Stimulated activated CD4-positive, alpha-beta T cell treated with anti-CD3 and anti-CD28 coated beads, TNF-alpha, amount 100 ng/mL, for 48 hours (primary cell): Measurements from ENCODE around the gene SPATA17.

Experiments used
- DNase-seq, 3 donors: peaks; one replicate each; pipeline ENCODE4 v3.0.0-alpha.2; 2020; ENCODE audit warnings: low read depth in 3 of 3

The SPATA17 gene

DNA sequence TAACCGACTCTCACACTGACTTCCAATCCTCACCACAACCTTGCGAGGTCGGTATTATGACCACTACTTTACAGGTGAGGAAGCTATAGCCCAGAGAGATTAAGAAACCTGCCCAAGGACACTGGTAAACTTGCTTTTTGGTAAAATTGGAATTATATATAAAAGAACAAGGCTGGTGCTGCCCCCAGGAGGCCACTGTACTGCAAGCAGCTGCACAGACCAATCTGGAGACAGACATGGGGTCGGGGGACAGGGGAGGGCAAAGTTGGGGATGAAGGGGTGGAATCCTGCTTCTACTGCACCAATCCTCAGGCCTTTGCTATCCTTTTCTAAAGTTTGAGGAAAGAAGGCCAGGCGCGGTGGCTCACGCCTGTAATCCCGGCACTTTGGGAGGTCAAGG, 280.8 kb downstream of the SPATA17 start:
- no peak for DNase-seq

DNA sequence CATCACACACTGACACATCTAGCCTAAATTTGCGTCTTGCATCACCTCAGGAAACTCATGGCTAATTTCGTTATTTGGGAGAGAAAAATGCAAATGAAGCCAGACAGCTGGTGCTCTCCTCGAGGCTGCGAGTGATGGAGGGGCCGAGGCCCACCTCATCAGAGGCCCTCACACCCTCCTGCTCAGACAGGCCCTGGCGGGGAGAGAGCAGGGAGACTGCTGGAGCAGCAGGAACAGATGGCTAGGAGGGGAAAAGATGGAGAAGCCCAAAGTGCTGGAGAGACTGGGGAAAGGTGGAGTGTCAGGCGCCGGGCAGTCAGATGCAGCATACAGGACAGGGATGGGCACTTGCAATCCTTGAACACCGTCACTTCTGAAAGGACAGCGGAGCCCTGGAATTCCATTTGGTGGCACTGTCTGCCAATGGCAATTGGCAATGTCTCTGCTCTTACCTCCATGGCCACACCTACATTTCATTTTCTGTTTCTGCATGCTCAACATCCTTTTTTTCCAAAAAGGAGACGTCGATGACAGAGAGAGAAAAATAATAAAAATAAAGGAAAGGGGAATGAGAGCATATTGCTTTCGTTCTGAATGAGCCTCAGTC, 286.2 kb downstream of the SPATA17 start:
- DNase-seq: no peak

GRCh38 chr1:217919683-217920388, 288.7 kb downstream of the SPATA17 start:
- no peak for DNase-seq
